GM23248 (cell line): Measurements from ENCODE around the gene PEPD. TPM values are rescaled to one million over a fixed set of nuclear protein-coding genes. Genes with fewer than 3 reads are reported as not detected.

Experiments
- DNase-seq: peaks from one replicate; pipeline ENCODE4 v3.0.0-alpha.2; 2015
- H2AFZ ChIP-seq: fragments of 200-600 bp; sonication (generic); 2 replicates; pipeline ENCODE4 v1.6.1; 2016; ENCODE audit warnings: antibody characterized with exemption
- H3F3A ChIP-seq: fragments of 200-600 bp; sonication (generic); 2 replicates; pipeline ENCODE4 v1.6.1; 2016; ENCODE audit warnings: mild to moderate bottlenecking, antibody characterized with exemption, mixed run types; ENCODE audit not compliant: insufficient read depth
- H3K27ac ChIP-seq: fragments of 200-600 bp; sonication (generic); 2 replicates; pipeline ENCODE4 v1.5.1; 2016; ENCODE audit warnings: mild to moderate bottlenecking
- H3K27me3 ChIP-seq: fragments of 200-600 bp; sonication (generic); replicated peaks from 2 replicates; pipeline ENCODE4 v1.6.1; 2016; ENCODE audit warnings: mild to moderate bottlenecking; ENCODE audit not compliant: insufficient read depth
- H3K36me3 ChIP-seq: fragments of 200-600 bp; sonication (generic); 2 replicates; pipeline ENCODE4 v1.6.1; 2016; ENCODE audit warnings: low read depth, mild to moderate bottlenecking
- H3K4me1 ChIP-seq: fragments of 200-600 bp; sonication (generic); 2 replicates; pipeline ENCODE4 v1.6.1; 2016; ENCODE audit warnings: mild to moderate bottlenecking; ENCODE audit not compliant: insufficient read depth
- H3K4me2 ChIP-seq: fragments of 200-600 bp; sonication (generic); one replicate; pipeline ENCODE4 v1.6.1; 2016; ENCODE audit warnings: mild to moderate bottlenecking; ENCODE audit not compliant: unreplicated experiment
- H3K4me3 ChIP-seq: fragments of 200-600 bp; sonication (generic); 2 replicates; pipeline ENCODE4 v1.5.1; 2016; ENCODE audit warnings: mild to moderate bottlenecking
- H3K79me2 ChIP-seq: fragments of 200-600 bp; sonication (generic); 2 replicates; pipeline ENCODE4 v1.6.1; 2016; ENCODE audit warnings: mild to moderate bottlenecking; ENCODE audit not compliant: insufficient read depth
- H3K9ac ChIP-seq: fragments of 200-600 bp; sonication (generic); 2 replicates; pipeline ENCODE4 v1.6.1; 2016; ENCODE audit warnings: mild to moderate bottlenecking
- H3K9me2 ChIP-seq: fragments of 200-600 bp; sonication (generic); 2 replicates; pipeline ENCODE4 v1.6.1; 2016; ENCODE audit warnings: mixed run types, mild to moderate bottlenecking, moderate library complexity; ENCODE audit not compliant: insufficient read depth
- H3K9me3 ChIP-seq: fragments of 200-600 bp; sonication (generic); one replicate; pipeline ENCODE4 v1.6.1; 2017; ENCODE audit warnings: low read depth
- H4K20me1 ChIP-seq: fragments of 200-600 bp; sonication (generic); 2 replicates; pipeline ENCODE4 v1.6.0; 2016; ENCODE audit not compliant: insufficient read depth
- EZH2 ChIP-seq: fragments of 200-600 bp; sonication (generic); IDR thresholded peaks from 2 replicates; pipeline ENCODE4 v1.6.1; 2018; ENCODE audit warnings: antibody characterized with exemption, mild to moderate bottlenecking; ENCODE audit not compliant: insufficient read depth, poor library complexity, severe bottlenecking
- EZH2phosphoT487 ChIP-seq: fragments of 200-600 bp; sonication (generic); IDR thresholded peaks from 2 replicates; pipeline ENCODE4 v1.6.1; 2018; ENCODE audit warnings: antibody characterized with exemption, moderate library complexity, mild to moderate bottlenecking, low read depth; ENCODE audit not compliant: insufficient read depth
- WGBS, 2 experiments: methylation state at CpG; one replicate each; pipeline ENCODE4 v1.1.6; 2015 to 2017; ENCODE audit warnings: low lambda C conversion rate in 2 of 2, low coverage in 1 of 2; ENCODE audit errors: missing lambda C conversion rate in 2 of 2; 5-methylcytosine and 5-hydroxymethylcytosine counted together
- in situ Hi-C: fragments of 300-500 bp; cut with MboI; formaldehyde crosslinking; loops from 2 replicates; pipeline ENCODE4 v1.15.0; 2020
- polyA plus RNA-seq: library from polyadenylated mRNA; unstranded; fragments of >200 nt; fragmentation: Nextera tagmentation; extraction: Ambion mirVana; gene quantifications from 2 replicates; pipeline ENCODE4 v1.2.1, GENCODE V29; 2016
- total RNA-seq: library from RNA; depleted of rRNA; stranded (reverse); fragments of >200 nt; shearing (Covaris generic); gene quantifications from 2 replicates; pipeline ENCODE4 v1.2.3, GENCODE V29; 2014

Gene PEPD
- total and polyA plus RNA-seq, 2 experiments from 2014 or later = 54.8 to 86.5 TPM

GRCh38 chr19:33512580-33513137 lies 8.9 kb downstream of the PEPD start:
- TF ChIP-seq EZH2 = no peak
- TF ChIP-seq EZH2phosphoT487 = no peak

GRCh38 chr19:33512021-33512420 lies 9.6 kb downstream of the PEPD start:
- Histone ChIP-seq H4K20me1 (no peaks in the 10 kb centered on the region), H3K79me2 (peaks cover 23% of the 10 kb centered on the region), H3K4me2 (no peak overlapping the region), H3K9me3 (no peaks in the 10 kb centered on the region), H3K9ac (no peak overlapping the region), H3F3A (no peaks in the 10 kb centered on the region), H3K27me3 (no peaks in the 10 kb centered on the region), H2AFZ (no peak overlapping the region), H3K27ac (no peak overlapping the region), H3K4me1 (no peaks in the 10 kb centered on the region), H3K4me3 (no peak overlapping the region), H3K9me2 (no peaks in the 10 kb centered on the region), H3K36me3 (no peaks in the 10 kb centered on the region)
- 94% methylated on average over 3 of the region's 3 CpGs for WGBS, 2 experiments
- DNase-seq = no peak
- in situ Hi-C loops = no loop called here
- TF ChIP-seq EZH2phosphoT487 (no peak), EZH2 (no peak)

More at GRCh38 chr19:33512580-33513137, 8.9 kb downstream of the PEPD start:
- no peak overlapping the region for H3K4me3 ChIP-seq
- no peak overlapping the region for H3K4me2 ChIP-seq
- H3F3A ChIP-seq = no peaks in the 10 kb centered on the region
- H3K9ac ChIP-seq = no peak overlapping the region
- H3K79me2 ChIP-seq = peaks cover 30% of the 10 kb centered on the region
- no peaks in the 10 kb centered on the region for H3K27me3 ChIP-seq
- no peaks in the 10 kb centered on the region for H3K4me1 ChIP-seq
- no peaks in the 10 kb centered on the region for H3K9me2 ChIP-seq
- H4K20me1 ChIP-seq = no peaks in the 10 kb centered on the region
- H3K36me3 ChIP-seq = no peaks in the 10 kb centered on the region
- 90 to 92% methylated on average over 23 of the region's 23 CpGs for WGBS, 2 experiments
- no peak for DNase-seq
- H3K27ac ChIP-seq = no peak overlapping the region
- no peaks in the 10 kb centered on the region for H3K9me3 ChIP-seq
- H2AFZ ChIP-seq = no peak overlapping the region
- in situ Hi-C loops = no loop called here

- H3K79me2 ChIP-seq = 0 out of 2 replicates have a peak, but pooled peaks cover 16% of the 10 kb centered on the region
- 88 to 92% methylated on average over 13 of the region's 13 CpGs for WGBS, 2 experiments
- no peak overlapping the region for H3K4me3 ChIP-seq
- DNase-seq = no peak
- no peak overlapping the region for H3K9ac ChIP-seq
- H3K9me2 ChIP-seq = no peaks in the 10 kb centered on the region
- no peaks in the 10 kb centered on the region for H3K27me3 ChIP-seq
- H2AFZ ChIP-seq = no peak overlapping the region
- no peaks in the 10 kb centered on the region for H3F3A ChIP-seq
- no peaks in the 10 kb centered on the region for H4K20me1 ChIP-seq
- H3K36me3 ChIP-seq = no peaks in the 10 kb centered on the region
- H3K4me1 ChIP-seq = no peaks in the 10 kb centered on the region
- no peak for TF ChIP-seq EZH2
- no peak for TF ChIP-seq EZH2phosphoT487
- no peak overlapping the region for H3K4me2 ChIP-seq
- H3K9me3 ChIP-seq = no peaks in the 10 kb centered on the region
- in situ Hi-C loops = no loop called here
- no peak overlapping the region for H3K27ac ChIP-seq
Observed at GRCh38 chr19:33511346-33511745, 10.2 kb downstream of the PEPD start.

GRCh38 chr19:33510462-33511194 lies 11.0 kb downstream of the PEPD start:
- no peaks in the 10 kb centered on the region for H3K36me3 ChIP-seq
- no peak overlapping the region for H2AFZ ChIP-seq
- TF ChIP-seq EZH2phosphoT487 (no peak), EZH2 (no peak)
- H3K9me2 ChIP-seq = no peaks in the 10 kb centered on the region
- H3K4me3 ChIP-seq = no peak overlapping the region
- H3K9ac ChIP-seq = no peak overlapping the region
- no peak overlapping the region for H3K4me2 ChIP-seq
- no peaks in the 10 kb centered on the region for H3F3A ChIP-seq
- 0 out of 2 replicates have a peak, but pooled peaks cover 9% of the 10 kb centered on the region for H3K79me2 ChIP-seq
- H3K9me3 ChIP-seq = no peaks in the 10 kb centered on the region
- WGBS, 2 experiments = 94 to 96% methylated on average over 9 to 11 of the region's 11 CpGs
- H3K4me1 ChIP-seq = no peaks in the 10 kb centered on the region
- H3K27me3 ChIP-seq = no peaks in the 10 kb centered on the region
- H3K27ac ChIP-seq = no peak overlapping the region
- no peaks in the 10 kb centered on the region for H4K20me1 ChIP-seq
- DNase-seq = no peak
- in situ Hi-C loops = no loop called here
